Measurements from ENCODE around the gene BCL2L2.

GRCh38 chr14:23356662-23357061 is 50.0 kb downstream of the BCL2L2 start:
- TF ChIP-seq RARB (CRISPR knock-in tag; IDR thresholded peaks at IDR 0.05) (no peak), ZC3H10 (CRISPR knock-in tag; IDR thresholded peaks at IDR 0.05) (no peak), TSHZ2 (CRISPR knock-in tag; IDR thresholded peaks at IDR 0.05) (no peak), CREB5 (CRISPR knock-in tag; IDR thresholded peaks at IDR 0.05; ENCODE audit: low read depth) (no peak), PATZ1 (CRISPR knock-in tag; IDR thresholded peaks at IDR 0.05; ENCODE audit: borderline replicate concordance) (no peak), CSDC2 (CRISPR knock-in tag; IDR thresholded peaks at IDR 0.05) (no peak)
